IMR-90 (cell line): ENCODE measurements around the gene RGL1. TPM values are rescaled to one million over a fixed set of nuclear protein-coding genes. Genes with fewer than 3 reads are reported as not detected.

Experiments
- ATAC-seq: fragments of 200-7000 bp; cut with Tn5 transposase; 2 replicates; pipeline ENCODE4 v1.9.1; 2020; ENCODE audit warnings: low read depth, mild to moderate bottlenecking, moderate library complexity
- BruUV-seq: library from RNA; stranded (reverse); fragments of 400-500 nt; replicated peaks from 2 replicates; lab custom pipeline; 2021; lab: Mats Ljungman, UMichigan
- CTCF ChIA-PET: fragments of 300-600 bp; formaldehyde crosslinking; extraction: SDS; loops from one replicate; lab custom pipeline; 2021; ENCODE audit warnings: antibody characterized with exemption; lab: Yijun Ruan, JAX
- POLR2A ChIA-PET: fragments of 300-600 bp; sonication (Branson Sonifier 250); formaldehyde crosslinking; loops from one replicate; lab custom pipeline; 2022; ENCODE audit warnings: antibody characterized with exemption; ENCODE audit not compliant: unreplicated experiment; lab: Charles Lee
- DNase-seq: peaks from one replicate; pipeline ENCODE4 v3.0.0; 2013
- H2AFZ ChIP-seq: replicated peaks from 2 replicates; pipeline ENCODE3; 2013; ENCODE audit warnings: low read length, mild to moderate bottlenecking; ENCODE audit not compliant: poor library complexity
- H2AK5ac ChIP-seq: 2 replicates; pipeline ENCODE4 v1.6.1; 2013; ENCODE audit warnings: low read depth, low read length, inconsistent platforms
- H2AK9ac ChIP-seq: replicated peaks from 2 replicates; pipeline ENCODE3; 2013; ENCODE audit warnings: mild to moderate bottlenecking, low read depth, low read length, moderate library complexity; ENCODE audit not compliant: poor library complexity
- H2BK120ac ChIP-seq: 2 replicates; pipeline ENCODE4 v1.6.1; 2013; ENCODE audit warnings: low read depth, low read length, inconsistent platforms
- H2BK15ac ChIP-seq: 3 replicates; pipeline ENCODE4 v1.6.1; 2013; ENCODE audit warnings: low read depth, low read length, inconsistent platforms
- H2BK20ac ChIP-seq: 2 replicates; pipeline ENCODE4 v1.6.1; 2013; ENCODE audit warnings: low read depth, mild to moderate bottlenecking, inconsistent platforms, low read length, moderate library complexity
- H2BK5ac ChIP-seq: 2 replicates; pipeline ENCODE4 v1.6.1; 2013; ENCODE audit warnings: mild to moderate bottlenecking, low read depth, low read length, inconsistent platforms; ENCODE audit not compliant: poor library complexity, severe bottlenecking
- H3K14ac ChIP-seq: replicated peaks from 2 replicates; pipeline ENCODE4 v1.6.1; 2013; ENCODE audit warnings: low read depth, low read length, inconsistent platforms
- H3K18ac ChIP-seq: 2 replicates; pipeline ENCODE4 v1.6.1; 2013; ENCODE audit warnings: low read depth, low read length, control low read depth
- H3K23ac ChIP-seq: 2 replicates; pipeline ENCODE4 v1.6.1; 2013; ENCODE audit warnings: low read depth, low read length, inconsistent platforms
- H3K27ac ChIP-seq: 2 replicates; pipeline ENCODE4 v1.5.1; 2013; ENCODE audit warnings: mild to moderate bottlenecking, control low read depth, low read length; ENCODE audit not compliant: insufficient read depth
- H3K27me3 ChIP-seq: 2 replicates; pipeline ENCODE4 v1.6.1; 2013; ENCODE audit warnings: low read length; ENCODE audit not compliant: control insufficient read depth, insufficient read depth
- H3K36me3 ChIP-seq: 2 replicates; pipeline ENCODE4 v1.6.1; 2013; ENCODE audit warnings: low read length, mixed read lengths; ENCODE audit not compliant: control insufficient read depth, insufficient read depth
- H3K4ac ChIP-seq: 2 replicates; pipeline ENCODE4 v1.6.1; 2013; ENCODE audit warnings: low read depth, low read length, inconsistent platforms
- H3K4me1 ChIP-seq: 2 replicates; pipeline ENCODE4 v1.6.1; 2013; ENCODE audit warnings: low read length, mixed read lengths; ENCODE audit not compliant: control insufficient read depth, insufficient read depth
- H3K4me2 ChIP-seq: 2 replicates; pipeline ENCODE4 v1.6.1; 2013; ENCODE audit warnings: low read depth, mild to moderate bottlenecking, control low read depth, low read length, moderate library complexity
- H3K4me3 ChIP-seq: 2 replicates; pipeline ENCODE4 v1.5.1; 2013; ENCODE audit warnings: low read depth, mild to moderate bottlenecking, control low read depth, low read length, moderate library complexity; ENCODE audit not compliant: insufficient read depth
- H3K56ac ChIP-seq: 2 replicates; pipeline ENCODE4 v1.6.1; 2013; ENCODE audit warnings: low read length, inconsistent platforms; ENCODE audit not compliant: insufficient read depth; ENCODE audit errors: extremely low read depth
- H3K79me1 ChIP-seq, 2 experiments: 2 replicates each; pipeline ENCODE4 v1.6.1; 2013; ENCODE audit warnings: low read length in 2 of 2, inconsistent platforms in 1 of 2, low read depth in 1 of 2
- H3K9ac ChIP-seq: 2 replicates; pipeline ENCODE4 v1.6.1; 2013; ENCODE audit warnings: low read depth, low read length, control low read depth
- H3K9me1 ChIP-seq: 2 replicates; pipeline ENCODE4 v1.6.1; 2013; ENCODE audit warnings: low read length, inconsistent platforms; ENCODE audit not compliant: insufficient read depth
- H3K9me3 ChIP-seq: 2 replicates; pipeline ENCODE4 v1.6.1; 2013; ENCODE audit warnings: low read length; ENCODE audit not compliant: control insufficient read depth, insufficient read depth
- H4K20me1 ChIP-seq: 2 replicates; pipeline ENCODE4 v1.6.1; 2013; ENCODE audit warnings: low read length, inconsistent platforms; ENCODE audit not compliant: insufficient read depth
- H4K5ac ChIP-seq: 2 replicates; pipeline ENCODE4 v1.6.1; 2013; ENCODE audit warnings: mild to moderate bottlenecking, low read depth, low read length, control low read depth
- H4K8ac ChIP-seq, 2 experiments: 2 replicates each; pipeline ENCODE4 v1.6.1; 2013; ENCODE audit warnings: low read depth in 2 of 2, low read length in 2 of 2, control low read depth in 1 of 2, inconsistent platforms in 1 of 2
- H4K91ac ChIP-seq: 2 replicates; pipeline ENCODE4 v1.6.1; 2013; ENCODE audit warnings: low read depth, low read length, inconsistent platforms; ENCODE audit not compliant: insufficient read depth
- MXI1 ChIP-seq: IDR thresholded peaks from 2 replicates; pipeline ENCODE4 v1.6.1; 2012; ENCODE audit warnings: low read depth, mild to moderate bottlenecking, low read length, moderate library complexity, borderline replicate concordance
- dilution Hi-C: fragments of 300-500 bp; cut with HindIII; formaldehyde crosslinking; loops from one replicate; pipeline ENCODE4 v1.14.3; 2018; ENCODE audit warnings: low sequenced_read_pairs; ENCODE audit not compliant: unreplicated experiment
- in situ Hi-C: fragments of 300-500 bp; cut with MboI; formaldehyde crosslinking; loops from 3 replicates; pipeline ENCODE4 v1.14.3; 2019; ENCODE audit warnings: low sequenced_read_pairs, inconsistent platforms, mixed read lengths
- intact Hi-C: fragments of 100-400 bp; cut with micrococcal nuclease; formaldehyde crosslinking; loops from 2 replicates; pipeline ENCODE4 v1.10.0; 2022
- polyA plus RNA-seq, 3 experiments: library from polyadenylated mRNA; depleted of rRNA; stranded (reverse); fragments of >200 nt; gene quantifications; 2 replicates each; pipeline ENCODE4 v1.2.3, GENCODE V29; 2012; ENCODE audit warnings: low replicate concordance in 1 of 3
- total RNA-seq: library from RNA; depleted of rRNA; stranded (reverse); fragments of >200 nt; gene quantifications from 2 replicates; pipeline ENCODE4 v1.2.3, GENCODE V29; 2012

The RGL1 gene
- total and polyA plus RNA-seq, 2 of the 4 experiments (the other 2 are of a cell fraction) = 4.7 to 7.5 TPM

DNA sequence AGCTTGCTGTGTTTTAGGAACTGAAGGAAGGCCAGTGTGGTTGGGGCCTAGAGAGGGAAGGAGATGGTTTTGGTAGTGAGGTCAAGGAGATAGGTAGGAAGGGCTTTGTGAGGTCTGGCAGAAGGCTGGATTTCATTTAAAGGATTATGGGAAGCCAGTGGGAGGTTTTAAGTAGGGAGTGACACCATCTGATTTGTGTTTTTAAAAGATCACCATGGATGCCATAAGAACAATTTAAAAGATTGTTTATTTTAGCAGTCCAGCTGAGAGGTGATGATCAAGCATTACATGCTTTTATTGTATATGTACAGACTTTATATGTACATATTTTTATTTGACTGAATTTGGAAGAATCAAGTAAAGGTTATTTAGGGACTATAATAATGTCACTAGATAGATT, 26.4 kb downstream of the RGL1 start:
- Histone ChIP-seq H2AK9ac (no peak overlapping the region), H3K4me2 (no peak overlapping the region), H2AK5ac (peak overlapping the region; percentile 1; the same call in 1 of the 2 replicates), H4K91ac (no peak overlapping the region; the same call in 1 of the 2 replicates), H3K27ac (no peak overlapping the region), H3K18ac (no peak overlapping the region), H3K4me1 (peaks cover 3% of the 10 kb centered on the region; the same call in 1 of the 2 replicates), H3K4me3 (no peak overlapping the region), H3K79me1 (peaks cover 3 to 4% of the 10 kb centered on the region in 2 experiments), H3K9me3 (no peaks in the 10 kb centered on the region), H2BK20ac (no peak overlapping the region), H3K14ac (peak overlapping the region; percentile 78; the same call in 1 of the 2 replicates), H3K9me1 (no peaks in the 10 kb centered on the region), H3K36me3 (no peaks in the 10 kb centered on the region), H2BK15ac (no peak overlapping the region), H3K27me3 (no peaks in the 10 kb centered on the region), H2AFZ (no peak overlapping the region), H4K20me1 (no peaks in the 10 kb centered on the region), H3K4ac (peak overlapping the region; percentile 19; the same call in 1 of the 2 replicates), H3K56ac (no peak overlapping the region), H4K8ac (no peak overlapping the region), H3K23ac (no peak overlapping the region), H3K9ac (no peak overlapping the region), H4K5ac (no peak overlapping the region), H2BK5ac (no peak overlapping the region), H2BK120ac (no peak overlapping the region)
- ATAC-seq (no peak), DNase-seq (no peak)
- intact Hi-C loops = no loop called here
- no TSS peak for BruUV-seq
- CTCF ChIA-PET = interaction anchor here (0.6 kb wide), 1 partner anchor 928 kb away, joined by 9 read pairs; no protein-coding TSS in a partner anchor
- in situ Hi-C loops = no loop called here
- no peak for TF ChIP-seq MXI1
- POLR2A ChIA-PET = no interaction called here
- dilution Hi-C loops = no loop called here
